GM18526 (cell line): ENCODE measurements around the gene LYPD3.

Experiments
- POLR2A ChIP-seq: IDR thresholded peaks from 3 replicates; pipeline ENCODE4 v1.6.1; 2011; ENCODE audit not compliant: insufficient read length; ENCODE audit errors: extremely low read depth

The LYPD3 gene

GRCh38 chr19:43471091-43471490 is 5.7 kb upstream of the LYPD3 start:
- no peak for TF ChIP-seq POLR2A

GRCh38 chr19:43470288-43470687 is 4.9 kb upstream of the LYPD3 start:
- no peak for TF ChIP-seq POLR2A

GRCh38 chr19:43469160-43469480 is 3.7 kb upstream of the LYPD3 start:
- TF ChIP-seq POLR2A: no peak

- no peak for TF ChIP-seq POLR2A
Measured at GRCh38 chr19:43468354-43469159, 3.1 kb upstream of the LYPD3 start.

GRCh38 chr19:43467730-43468129 is 2.3 kb upstream of the LYPD3 start:
- no peak for TF ChIP-seq POLR2A

- TF ChIP-seq POLR2A: no peak
Measured at GRCh38 chr19:43467276-43467675, 1.9 kb upstream of the LYPD3 start.

- no peak for TF ChIP-seq POLR2A
Measured at GRCh38 chr19:43466793-43467192, 1.4 kb upstream of the LYPD3 start.

- TF ChIP-seq POLR2A: no peak
Measured at GRCh38 chr19:43464134-43464775, 1.2 kb downstream of the LYPD3 start.

- no peak for TF ChIP-seq POLR2A
Measured at GRCh38 chr19:43463381-43464133, 1.9 kb downstream of the LYPD3 start.

GRCh38 chr19:43462785-43463380 is 2.5 kb downstream of the LYPD3 start:
- no peak for TF ChIP-seq POLR2A

GRCh38 chr19:43462383-43462782 is 3.0 kb downstream of the LYPD3 start:
- TF ChIP-seq POLR2A: no peak

GRCh38 chr19:43461303-43461702 is 4.1 kb downstream of the LYPD3 start:
- no peak for TF ChIP-seq POLR2A

GRCh38 chr19:43460362-43461016 is 4.9 kb downstream of the LYPD3 start:
- no peak for TF ChIP-seq POLR2A

GRCh38 chr19:43457809-43458208 is 7.6 kb downstream of the LYPD3 start:
- TF ChIP-seq POLR2A: no peak
